ENCODE measurements around the gene CAPZB.

CAPZB gene

DNA sequence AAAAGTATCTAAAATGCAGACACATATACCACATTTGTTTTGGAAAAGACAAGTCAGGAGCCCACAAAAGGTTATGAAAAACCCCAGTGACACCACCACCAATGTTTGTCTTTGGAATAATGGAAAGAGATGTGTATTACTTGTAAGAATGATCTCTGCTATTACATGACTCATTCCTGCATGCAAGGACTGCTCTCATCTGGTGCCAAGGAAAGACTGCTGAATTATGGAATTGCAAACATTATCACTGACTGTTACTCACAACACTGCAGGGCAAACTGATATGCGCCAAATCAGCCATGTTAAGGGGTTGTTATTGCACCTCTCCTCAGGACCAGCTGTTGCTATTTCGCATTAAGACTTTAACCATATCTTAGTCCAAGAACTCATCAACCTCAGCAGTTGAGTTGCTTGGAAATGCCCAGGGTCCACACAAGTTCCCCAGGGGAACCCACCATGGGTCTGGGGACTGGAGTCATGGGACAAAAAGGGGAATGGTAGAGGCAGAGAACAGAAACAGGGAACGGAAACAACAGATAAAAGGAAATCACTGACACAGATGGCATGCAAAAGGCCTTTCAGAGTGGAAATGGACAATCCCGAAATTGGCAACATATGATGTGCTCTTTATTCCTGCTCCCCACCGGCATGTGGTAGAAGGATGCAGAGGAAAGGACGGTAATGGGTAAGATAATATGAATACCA, 34.4 kb downstream of the CAPZB start:
- H3K27ac ChIP-seq (ENCODE audit: insufficient read depth, low read length, poor library complexity, severe bottlenecking) = no peak overlapping the region
- no peak overlapping the region for H3K4me3 ChIP-seq (ENCODE audit: insufficient read depth, low read depth, low read length, poor library complexity, severe bottlenecking)
- H3K9me3 ChIP-seq (ENCODE audit: control insufficient read depth, low read length) = no peaks in the 10 kb centered on the region
- no peaks in the 10 kb centered on the region for H3K27me3 ChIP-seq (replicated peaks; ENCODE audit: control insufficient read depth, insufficient read depth, low read length, poor library complexity, severe bottlenecking)
- H3K36me3 ChIP-seq (ENCODE audit: control insufficient read depth, insufficient read depth, low read length) = peaks cover 21% of the 10 kb centered on the region
- DNase-seq = no peak
- H3K4me1 ChIP-seq (ENCODE audit: control insufficient read depth, insufficient read depth, low read length, poor library complexity, severe bottlenecking) = peaks cover 59% of the 10 kb centered on the region

DNA sequence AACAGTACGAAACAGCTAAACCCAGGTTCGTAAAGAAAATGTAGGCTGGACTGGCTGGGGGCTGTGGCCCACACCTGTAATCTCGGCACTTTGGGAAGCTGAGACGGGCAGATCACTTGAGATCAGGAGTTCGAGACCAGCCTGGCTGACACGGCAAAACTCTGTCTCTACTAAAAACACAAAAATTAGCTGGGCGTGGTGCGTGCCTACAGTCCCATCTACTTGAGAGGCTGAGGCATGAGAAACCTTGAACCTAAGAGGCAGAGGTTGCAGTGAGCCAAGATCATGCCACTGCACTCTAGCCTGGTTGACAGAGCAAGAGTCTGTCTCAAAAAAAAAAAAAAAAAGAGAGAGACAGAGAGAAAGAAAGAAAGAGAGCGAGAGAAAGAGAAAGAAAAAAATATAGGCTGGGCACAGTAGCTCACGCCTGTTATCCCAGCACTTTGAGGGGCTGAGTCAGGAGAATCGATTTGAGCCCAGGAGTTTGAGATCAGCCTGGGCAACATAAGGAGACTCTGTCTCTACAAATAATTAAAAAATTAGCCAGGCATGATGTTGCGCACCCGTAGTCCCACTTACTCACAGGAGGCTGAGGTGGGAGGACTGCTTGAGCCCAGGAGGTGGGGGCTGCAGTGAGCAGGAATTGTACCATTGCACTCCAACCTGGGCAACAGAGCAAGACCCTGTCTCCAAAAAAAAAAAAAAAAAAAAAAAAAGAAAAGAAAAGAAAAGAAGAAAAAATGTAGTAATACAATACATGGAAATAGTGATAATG, 35.7 kb downstream of the CAPZB start:
- Histone ChIP-seq H3K9me3 (ENCODE audit: control insufficient read depth, low read length) (no peaks in the 10 kb centered on the region), H3K27ac (ENCODE audit: insufficient read depth, low read length, poor library complexity, severe bottlenecking) (no peak overlapping the region), H3K4me1 (ENCODE audit: control insufficient read depth, insufficient read depth, low read length, poor library complexity, severe bottlenecking) (peaks cover 55% of the 10 kb centered on the region), H3K4me3 (ENCODE audit: insufficient read depth, low read depth, low read length, poor library complexity, severe bottlenecking) (no peak overlapping the region), H3K27me3 (replicated peaks; ENCODE audit: control insufficient read depth, insufficient read depth, low read length, poor library complexity, severe bottlenecking) (no peaks in the 10 kb centered on the region), H3K36me3 (ENCODE audit: control insufficient read depth, insufficient read depth, low read length) (peaks cover 21% of the 10 kb centered on the region)
- DNase-seq = no peak

DNA sequence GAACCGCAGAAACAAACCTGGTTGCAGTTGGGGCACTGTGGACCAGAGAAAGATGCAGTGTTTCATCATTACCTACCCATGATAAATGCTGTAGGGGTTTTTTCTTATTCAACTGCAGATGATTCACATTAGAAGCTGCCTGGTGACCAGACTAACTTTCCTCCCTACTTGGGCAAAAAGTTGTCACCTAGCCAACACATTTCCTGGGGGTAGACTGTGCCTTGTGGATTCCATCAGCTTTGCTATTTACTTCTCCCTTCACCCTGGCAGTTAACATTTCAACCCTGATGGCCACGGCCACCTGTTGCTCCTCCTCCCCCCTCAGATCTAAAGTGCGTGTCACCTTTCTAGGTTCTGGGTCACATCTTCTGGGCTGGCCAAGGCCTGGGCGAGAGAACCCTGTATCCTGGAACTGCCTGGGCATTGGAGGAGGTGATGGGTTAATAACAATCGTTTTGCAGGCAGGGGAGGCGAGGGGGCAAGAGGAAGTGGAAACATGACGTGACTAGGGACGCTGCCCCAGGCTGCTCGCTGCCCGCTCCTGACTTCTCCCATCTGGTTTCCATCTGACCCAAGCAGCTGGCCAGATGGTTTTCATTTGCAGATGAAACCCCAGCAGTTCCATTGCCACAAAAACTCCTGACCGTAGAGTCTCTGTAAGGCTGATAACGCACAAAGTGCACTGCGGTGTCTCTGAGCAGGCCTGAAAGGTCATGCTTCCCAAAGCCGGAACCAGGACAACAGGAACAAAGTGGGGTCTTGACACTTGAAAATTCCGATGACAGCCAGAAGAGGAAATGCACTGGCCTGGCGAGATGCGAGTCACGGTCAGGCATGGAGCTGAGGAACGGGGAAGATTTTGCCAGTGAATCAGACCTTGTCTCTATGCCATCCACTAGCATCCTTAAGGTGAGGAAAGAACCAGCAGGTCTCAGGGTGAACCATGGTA, 36.6 kb downstream of the CAPZB start:
- Histone ChIP-seq H3K4me1 (ENCODE audit: control insufficient read depth, insufficient read depth, low read length, poor library complexity, severe bottlenecking) (peaks cover 46% of the 10 kb centered on the region), H3K27ac (ENCODE audit: insufficient read depth, low read length, poor library complexity, severe bottlenecking) (peak overlapping the region; percentile 29)

GRCh38 chr1:19447550-19447949, 37.8 kb downstream of the CAPZB start:
- Histone ChIP-seq H3K27ac (ENCODE audit: insufficient read depth, low read length, poor library complexity, severe bottlenecking) (no peak overlapping the region), H3K4me1 (ENCODE audit: control insufficient read depth, insufficient read depth, low read length, poor library complexity, severe bottlenecking) (peaks cover 39% of the 10 kb centered on the region), H3K4me3 (ENCODE audit: insufficient read depth, low read depth, low read length, poor library complexity, severe bottlenecking) (no peak overlapping the region), H3K36me3 (ENCODE audit: control insufficient read depth, insufficient read depth, low read length) (peaks cover 21% of the 10 kb centered on the region), H3K9me3 (ENCODE audit: control insufficient read depth, low read length) (no peaks in the 10 kb centered on the region), H3K27me3 (replicated peaks; ENCODE audit: control insufficient read depth, insufficient read depth, low read length, poor library complexity, severe bottlenecking) (no peaks in the 10 kb centered on the region)
- no peak for DNase-seq

More for the DNA sequence above, 36.6 kb downstream of the CAPZB start:
- H3K4me3 ChIP-seq (ENCODE audit: insufficient read depth, low read depth, low read length, poor library complexity, severe bottlenecking) = no peak overlapping the region
- no peak for DNase-seq
- H3K9me3 ChIP-seq (ENCODE audit: control insufficient read depth, low read length) = no peaks in the 10 kb centered on the region
- H3K36me3 ChIP-seq (ENCODE audit: control insufficient read depth, insufficient read depth, low read length) = peaks cover 21% of the 10 kb centered on the region
- H3K27me3 ChIP-seq (replicated peaks; ENCODE audit: control insufficient read depth, insufficient read depth, low read length, poor library complexity, severe bottlenecking) = no peaks in the 10 kb centered on the region

GRCh38 chr1:19445417-19446342, 39.7 kb downstream of the CAPZB start:
- Histone ChIP-seq H3K27ac (ENCODE audit: insufficient read depth, low read length, poor library complexity, severe bottlenecking) (peak overlapping the region; percentile 43), H3K9me3 (ENCODE audit: control insufficient read depth, low read length) (no peaks in the 10 kb centered on the region), H3K36me3 (ENCODE audit: control insufficient read depth, insufficient read depth, low read length) (peaks cover 21% of the 10 kb centered on the region), H3K4me3 (ENCODE audit: insufficient read depth, low read depth, low read length, poor library complexity, severe bottlenecking) (no peak overlapping the region), H3K27me3 (replicated peaks; ENCODE audit: control insufficient read depth, insufficient read depth, low read length, poor library complexity, severe bottlenecking) (no peaks in the 10 kb centered on the region), H3K4me1 (ENCODE audit: control insufficient read depth, insufficient read depth, low read length, poor library complexity, severe bottlenecking) (peaks cover 25% of the 10 kb centered on the region)
- no peak for DNase-seq

GRCh38 chr1:19444296-19445021, 40.9 kb downstream of the CAPZB start:
- Histone ChIP-seq H3K4me3 (ENCODE audit: insufficient read depth, low read depth, low read length, poor library complexity, severe bottlenecking) (no peak overlapping the region), H3K36me3 (ENCODE audit: control insufficient read depth, insufficient read depth, low read length) (peaks cover 21% of the 10 kb centered on the region), H3K9me3 (ENCODE audit: control insufficient read depth, low read length) (no peaks in the 10 kb centered on the region), H3K27ac (ENCODE audit: insufficient read depth, low read length, poor library complexity, severe bottlenecking) (no peak overlapping the region), H3K4me1 (ENCODE audit: control insufficient read depth, insufficient read depth, low read length, poor library complexity, severe bottlenecking) (peaks cover 34% of the 10 kb centered on the region), H3K27me3 (replicated peaks; ENCODE audit: control insufficient read depth, insufficient read depth, low read length, poor library complexity, severe bottlenecking) (no peaks in the 10 kb centered on the region)
- no peak for DNase-seq

- H3K36me3 ChIP-seq (ENCODE audit: control insufficient read depth, insufficient read depth, low read length) = peaks cover 10% of the 10 kb centered on the region
- H3K9me3 ChIP-seq (ENCODE audit: control insufficient read depth, low read length) = no peaks in the 10 kb centered on the region
- H3K27ac ChIP-seq (ENCODE audit: insufficient read depth, low read length, poor library complexity, severe bottlenecking) = no peak overlapping the region
- no peaks in the 10 kb centered on the region for H3K27me3 ChIP-seq (replicated peaks; ENCODE audit: control insufficient read depth, insufficient read depth, low read length, poor library complexity, severe bottlenecking)
- DNase-seq = no peak
- H3K4me3 ChIP-seq (ENCODE audit: insufficient read depth, low read depth, low read length, poor library complexity, severe bottlenecking) = no peak overlapping the region
- H3K4me1 ChIP-seq (ENCODE audit: control insufficient read depth, insufficient read depth, low read length, poor library complexity, severe bottlenecking) = peaks cover 37% of the 10 kb centered on the region
These were observed 42.0 kb downstream of the CAPZB start for GRCh38 chr1:19443326-19443725.

- no peaks in the 10 kb centered on the region for H3K27me3 ChIP-seq (replicated peaks; ENCODE audit: control insufficient read depth, insufficient read depth, low read length, poor library complexity, severe bottlenecking)
- no peaks in the 10 kb centered on the region for H3K9me3 ChIP-seq (ENCODE audit: control insufficient read depth, low read length)
- H3K36me3 ChIP-seq (ENCODE audit: control insufficient read depth, insufficient read depth, low read length) = peaks cover 7% of the 10 kb centered on the region
- no peak overlapping the region for H3K27ac ChIP-seq (ENCODE audit: insufficient read depth, low read length, poor library complexity, severe bottlenecking)
- DNase-seq = no peak
- H3K4me3 ChIP-seq (ENCODE audit: insufficient read depth, low read depth, low read length, poor library complexity, severe bottlenecking) = no peak overlapping the region
- peaks cover 34% of the 10 kb centered on the region for H3K4me1 ChIP-seq (ENCODE audit: control insufficient read depth, insufficient read depth, low read length, poor library complexity, severe bottlenecking)
These were observed 42.9 kb downstream of the CAPZB start for GRCh38 chr1:19442154-19443096.

Data from effector memory CD4-positive, alpha-beta T cell (primary cell).